ENCODE measurements around the gene CDHR1. TPM values are rescaled to one million over a fixed set of nuclear protein-coding genes. Genes with fewer than 3 reads are reported as not detected.

CDHR1 gene
- total RNA-seq (2021; ENCODE audit: unreplicated experiment): 0.39 TPM
- not detected for polyA plus RNA-seq (2012; ENCODE audit: insufficient read length)
- percentile 7 among the genes with signal in this experiment for Bru-seq, nascent RNA
- percentile 14 among the genes with signal in this experiment for BruChase-seq, experiment 1, labeled RNA remaining after a 2-hour chase
- BruChase-seq, experiment 2, labeled RNA remaining after a 6-hour chase: percentile 17 among the genes with signal in this experiment
- long read RNA-seq: 0 reads

DNA sequence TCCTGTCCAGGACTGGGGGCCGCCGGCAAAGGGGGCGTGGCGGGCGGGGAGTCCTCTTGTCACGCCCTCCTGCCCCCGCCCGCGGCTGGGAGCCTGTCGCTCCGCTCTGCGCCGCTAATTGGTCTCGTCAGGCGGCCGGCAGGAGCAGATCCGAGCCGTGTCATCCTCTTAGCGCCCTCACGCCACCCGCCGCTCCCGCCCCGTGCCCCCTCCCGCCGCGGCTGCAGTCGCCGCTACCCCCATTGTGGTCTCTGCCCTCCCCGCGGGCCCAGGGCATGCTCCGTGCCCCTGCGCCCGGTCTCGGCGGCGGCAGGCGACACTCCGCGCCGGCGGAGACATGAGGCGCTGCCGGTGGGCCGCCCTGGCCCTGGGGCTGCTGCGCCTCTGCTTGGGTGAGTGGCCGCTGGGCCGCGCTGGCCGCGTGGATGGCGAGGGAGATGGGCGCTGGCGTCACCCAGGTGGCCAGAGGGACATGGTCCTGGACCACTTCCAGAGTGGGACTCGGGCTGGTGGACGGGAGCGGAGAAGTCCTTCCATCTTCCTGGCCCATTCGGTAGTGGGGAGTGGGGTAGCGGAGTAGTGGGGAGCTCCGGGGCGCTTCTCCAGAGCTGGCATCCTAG, at the start of gene CDHR1:
Gene CDHR1 (plus strand): TSS at position 114 of the 620 bp plus-strand sequence. CDS start 224 bp downstream, at position 338.
- intact Hi-C loops (cut with micrococcal nuclease; ENCODE audit: unreplicated experiment): no loop called here
- Histone ChIP-seq H3K36me3 (ENCODE audit: control insufficient read depth, insufficient read depth, low read length) (no peaks in the 10 kb centered on the region), H3K27ac (ENCODE audit: low read length) (no peak within 1 kb of the TSS), H3K4me1 (ENCODE audit: control insufficient read depth, insufficient read depth, low read length) (peaks cover 13% of the 10 kb centered on the region), H3K4me3 (ENCODE audit: low read depth in 2 of 2, low read length in 2 of 2) (peak within 1 kb of the TSS in 1 of 2 experiments; percentile 18; a peak in 2 of 4 replicates), H3K9me3 (ENCODE audit: control insufficient read depth, insufficient read depth, low read depth, low read length) (no peaks in the 10 kb centered on the region), H3K27me3 (ENCODE audit: control insufficient read depth, insufficient read depth, low read length) (peaks cover 41% of the 10 kb centered on the region)
- CTCF ChIA-PET: no interaction called here
- BruUV-seq (replicated peaks): no TSS peak
- POLR2A ChIA-PET: no interaction called here
- in situ Hi-C loops (cut with HindIII; ENCODE audit: low pct_unique_long_range_greater_than_20kb, low sequenced_read_pairs): no loop called here
- TF ChIP-seq POLR2AphosphoS5 (IDR thresholded peaks at IDR 0.05; ENCODE audit: low read depth, low read length) (no peak), TCF7L2 (IDR thresholded peaks at IDR 0.05; ENCODE audit: low read depth, low read length) (no peak), SIN3A (IDR thresholded peaks at IDR 0.05; ENCODE audit: borderline replicate concordance, insufficient read depth, low read depth, low read length) (no peak)
- TF ChIP-seq, protein P1, sequence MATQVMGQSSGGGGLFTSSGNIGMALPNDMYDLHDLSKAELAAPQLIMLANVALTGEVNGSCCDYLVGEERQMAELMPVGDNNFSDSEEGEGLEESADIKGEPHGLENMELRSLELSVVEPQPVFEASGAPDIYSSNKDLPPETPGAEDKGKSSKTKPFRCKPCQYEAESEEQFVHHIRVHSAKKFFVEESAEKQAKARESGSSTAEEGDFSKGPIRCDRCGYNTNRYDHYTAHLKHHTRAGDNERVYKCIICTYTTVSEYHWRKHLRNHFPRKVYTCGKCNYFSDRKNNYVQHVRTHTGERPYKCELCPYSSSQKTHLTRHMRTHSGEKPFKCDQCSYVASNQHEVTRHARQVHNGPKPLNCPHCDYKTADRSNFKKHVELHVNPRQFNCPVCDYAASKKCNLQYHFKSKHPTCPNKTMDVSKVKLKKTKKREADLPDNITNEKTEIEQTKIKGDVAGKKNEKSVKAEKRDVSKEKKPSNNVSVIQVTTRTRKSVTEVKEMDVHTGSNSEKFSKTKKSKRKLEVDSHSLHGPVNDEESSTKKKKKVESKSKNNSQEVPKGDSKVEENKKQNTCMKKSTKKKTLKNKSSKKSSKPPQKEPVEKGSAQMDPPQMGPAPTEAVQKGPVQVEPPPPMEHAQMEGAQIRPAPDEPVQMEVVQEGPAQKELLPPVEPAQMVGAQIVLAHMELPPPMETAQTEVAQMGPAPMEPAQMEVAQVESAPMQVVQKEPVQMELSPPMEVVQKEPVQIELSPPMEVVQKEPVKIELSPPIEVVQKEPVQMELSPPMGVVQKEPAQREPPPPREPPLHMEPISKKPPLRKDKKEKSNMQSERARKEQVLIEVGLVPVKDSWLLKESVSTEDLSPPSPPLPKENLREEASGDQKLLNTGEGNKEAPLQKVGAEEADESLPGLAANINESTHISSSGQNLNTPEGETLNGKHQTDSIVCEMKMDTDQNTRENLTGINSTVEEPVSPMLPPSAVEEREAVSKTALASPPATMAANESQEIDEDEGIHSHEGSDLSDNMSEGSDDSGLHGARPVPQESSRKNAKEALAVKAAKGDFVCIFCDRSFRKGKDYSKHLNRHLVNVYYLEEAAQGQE (IDR thresholded peaks at IDR 0.05; ENCODE audit: insufficient read depth in 1 of 2, low read depth in 2 of 2, low read length in 1 of 2): no peak
- TF ChIP-seq, protein P2, sequence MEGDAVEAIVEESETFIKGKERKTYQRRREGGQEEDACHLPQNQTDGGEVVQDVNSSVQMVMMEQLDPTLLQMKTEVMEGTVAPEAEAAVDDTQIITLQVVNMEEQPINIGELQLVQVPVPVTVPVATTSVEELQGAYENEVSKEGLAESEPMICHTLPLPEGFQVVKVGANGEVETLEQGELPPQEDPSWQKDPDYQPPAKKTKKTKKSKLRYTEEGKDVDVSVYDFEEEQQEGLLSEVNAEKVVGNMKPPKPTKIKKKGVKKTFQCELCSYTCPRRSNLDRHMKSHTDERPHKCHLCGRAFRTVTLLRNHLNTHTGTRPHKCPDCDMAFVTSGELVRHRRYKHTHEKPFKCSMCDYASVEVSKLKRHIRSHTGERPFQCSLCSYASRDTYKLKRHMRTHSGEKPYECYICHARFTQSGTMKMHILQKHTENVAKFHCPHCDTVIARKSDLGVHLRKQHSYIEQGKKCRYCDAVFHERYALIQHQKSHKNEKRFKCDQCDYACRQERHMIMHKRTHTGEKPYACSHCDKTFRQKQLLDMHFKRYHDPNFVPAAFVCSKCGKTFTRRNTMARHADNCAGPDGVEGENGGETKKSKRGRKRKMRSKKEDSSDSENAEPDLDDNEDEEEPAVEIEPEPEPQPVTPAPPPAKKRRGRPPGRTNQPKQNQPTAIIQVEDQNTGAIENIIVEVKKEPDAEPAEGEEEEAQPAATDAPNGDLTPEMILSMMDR (IDR thresholded peaks at IDR 0.05): no peak
- DNase-seq (ENCODE audit: low read depth, low spot score) (no peak), ATAC-seq (peak; percentile 43; the same call in 1 of the 2 replicates)

DNA sequence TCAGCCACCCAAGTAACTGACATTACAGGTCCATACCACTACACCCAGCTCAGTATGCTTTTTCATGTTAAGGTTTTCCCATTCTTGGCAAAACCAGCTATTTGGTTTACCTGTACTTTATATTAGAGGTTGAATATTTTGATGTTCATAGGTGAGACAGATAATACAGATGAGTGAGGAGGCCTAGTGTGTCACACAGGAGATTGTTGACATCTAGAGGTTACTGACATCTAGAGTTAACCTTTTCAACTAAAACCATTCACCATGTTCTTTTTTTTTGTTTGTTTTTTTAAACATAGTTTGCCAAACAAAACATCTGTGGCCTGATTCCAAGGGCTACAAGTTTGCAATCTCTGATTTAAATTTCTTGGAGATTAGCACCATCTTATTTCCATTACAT, 47.0 kb upstream of the CDHR1 start:
- ATAC-seq: no peak
- CTCF ChIA-PET: interaction anchor here (0.9 to 1.8 kb wide), 4 partner anchors 55 to 390 kb away, joined by 3 to 4 read pairs (median 4); no protein-coding TSS in a partner anchor
- intact Hi-C loops (cut with micrococcal nuclease; ENCODE audit: unreplicated experiment): loop anchor here (5.0 kb wide), 1 partner anchor 60 kb away; no protein-coding TSS in a partner anchor

More for the DNA sequence above, 47.0 kb upstream of the CDHR1 start:
- DNase-seq (ENCODE audit: low read depth, low spot score): no peak
- no peak for TF ChIP-seq SIN3A (IDR thresholded peaks at IDR 0.05; ENCODE audit: borderline replicate concordance, insufficient read depth, low read depth, low read length)
- TF ChIP-seq TCF7L2 (IDR thresholded peaks at IDR 0.05; ENCODE audit: low read depth, low read length): no peak
- TF ChIP-seq POLR2AphosphoS5 (IDR thresholded peaks at IDR 0.05; ENCODE audit: low read depth, low read length): no peak
- TF ChIP-seq, protein P2 (IDR thresholded peaks at IDR 0.05): no peak
- TF ChIP-seq, protein P1 (IDR thresholded peaks at IDR 0.05; ENCODE audit: insufficient read depth in 1 of 2, low read depth in 2 of 2, low read length in 1 of 2): no peak
- Histone ChIP-seq H3K4me1 (ENCODE audit: control insufficient read depth, insufficient read depth, low read length) (no peaks in the 10 kb centered on the region), H3K9me3 (ENCODE audit: control insufficient read depth, insufficient read depth, low read depth, low read length) (no peaks in the 10 kb centered on the region), H3K36me3 (ENCODE audit: control insufficient read depth, insufficient read depth, low read length) (peaks cover 76% of the 10 kb centered on the region), H3K4me3 (ENCODE audit: low read depth in 2 of 2, low read length in 2 of 2) (no peak overlapping the region), H3K27me3 (ENCODE audit: control insufficient read depth, insufficient read depth, low read length) (no peaks in the 10 kb centered on the region), H3K27ac (ENCODE audit: low read length) (no peak overlapping the region)
- BruUV-seq (replicated peaks): no TSS peak
- in situ Hi-C loops (cut with HindIII; ENCODE audit: low pct_unique_long_range_greater_than_20kb, low sequenced_read_pairs): no loop called here
- POLR2A ChIA-PET: interaction anchor here (1.0 kb wide), 1 partner anchor 8 kb away, joined by 3 read pairs; the partner anchor contains the start of gene GHITM

All from Panc1 (cell line).